K562 (cell line): ENCODE results near the gene TAF11. TPM values are rescaled to one million over a fixed set of nuclear protein-coding genes. Genes with fewer than 3 reads are reported as not detected.
A peak's percentile ranks its signal among the peaks of the same experiment; 100 is the strongest.

ENCODE experiments used
- ASH1L ChIP-seq: fragments of 450-650 bp; IDR thresholded peaks from 2 replicates; pipeline ENCODE4 v1.6.1; 2018; ENCODE audit warnings: borderline replicate concordance, mild to moderate bottlenecking, low read depth; ENCODE audit not compliant: partially characterized antibody
- BRF2 ChIP-seq: IDR thresholded peaks from 3 replicates; pipeline ENCODE4 v1.6.1; 2011; ENCODE audit warnings: borderline replicate concordance, mild to moderate bottlenecking; ENCODE audit not compliant: insufficient read length, insufficient read depth
- HNRNPH1 ChIP-seq: fragments of 200-400 bp; formaldehyde crosslinking; optimal IDR thresholded peaks from 2 replicates; pipeline ENCODE3; 2017; ENCODE audit warnings: low read depth, mild to moderate bottlenecking, low read length, moderate library complexity
- NCOA1 ChIP-seq: fragments of 450-650 bp; IDR thresholded peaks from 2 replicates; pipeline ENCODE4 v1.6.1; 2016; ENCODE audit warnings: low read depth
- NCOA6 ChIP-seq: fragments of 450-650 bp; IDR thresholded peaks from 2 replicates; pipeline ENCODE4 v1.6.1; 2017; ENCODE audit warnings: mild to moderate bottlenecking
- NFE2 ChIP-seq: IDR thresholded peaks from 2 replicates; pipeline ENCODE4 v1.6.1; 2014; ENCODE audit warnings: antibody characterized with exemption, low read depth
- NFXL1 ChIP-seq: fragments of 450-650 bp; formaldehyde crosslinking; IDR thresholded peaks from 2 replicates; pipeline ENCODE4 v1.4.0; 2021; ENCODE audit warnings: mild to moderate bottlenecking
- NFYB ChIP-seq: IDR thresholded peaks from 2 replicates; pipeline ENCODE4 v1.6.1; 2011; ENCODE audit warnings: mild to moderate bottlenecking, moderate library complexity; ENCODE audit not compliant: insufficient read length; ENCODE audit errors: extremely low read depth
- POLR2AphosphoS2 ChIP-seq: IDR thresholded peaks from 2 replicates; pipeline ENCODE4 v1.6.1; 2012; ENCODE audit warnings: low read length, improper control_type of control experiment
- POLR2H ChIP-seq: IDR thresholded peaks from 2 replicates; pipeline ENCODE4 v1.6.1; 2016; ENCODE audit warnings: missing genetic modification characterization, low read depth, mild to moderate bottlenecking, control low read depth, missing compliant biosample characterization, moderate library complexity
- RBBP5 ChIP-seq: fragments of 200-600 bp; sonication (generic); IDR thresholded peaks from 2 replicates; pipeline ENCODE4 v1.6.1; 2012; ENCODE audit warnings: borderline replicate concordance, mild to moderate bottlenecking, low read length, control low read depth, inconsistent platforms; ENCODE audit not compliant: insufficient read depth, poor library complexity, severe bottlenecking
- SMARCA5 ChIP-seq: fragments of 450-650 bp; IDR thresholded peaks from 2 replicates; pipeline ENCODE4 v1.6.1; 2016
- SRF ChIP-seq, 2 experiments: fragments of 250-450, 450-650 bp in 1 of 2; sonication (Bioruptor Pico) in 1 of 2; sonication (generic) in 1 of 2; formaldehyde crosslinking; IDR thresholded peaks; 2 replicates each; pipeline versions ENCODE4 v1.5.0 to v1.5.1; 2020 to 2022; ENCODE audit warnings: mild to moderate bottlenecking in 1 of 2, missing genetic modification reagents in 1 of 2
- SRSF1 ChIP-seq: fragments of 200-400 bp; formaldehyde crosslinking; IDR thresholded peaks from 2 replicates; pipeline ENCODE4 v1.6.1; 2017; ENCODE audit warnings: mild to moderate bottlenecking, low read depth, low read length, moderate library complexity
- TBL1XR1 ChIP-seq, 2 experiments: IDR thresholded peaks; 2 replicates each; pipeline ENCODE4 v1.6.1; 2012; ENCODE audit warnings: improper control_type of control experiment in 2 of 2, low read length in 2 of 2, mild to moderate bottlenecking in 1 of 2
- TFAM ChIP-seq: fragments of 250-450 bp; sonication (Bioruptor Pico); conservative IDR thresholded peaks from 2 replicates; pipeline ENCODE4 v1.5.0; 2021; ENCODE audit warnings: mild to moderate bottlenecking, moderate library complexity
- TRIM28 ChIP-seq: fragments of 450-650 bp; IDR thresholded peaks from 2 replicates; pipeline ENCODE4 v1.6.1; 2017
- XRCC4 ChIP-seq: IDR thresholded peaks from one replicate; pipeline ENCODE4 v1.6.1; 2011; ENCODE audit not compliant: insufficient read depth, insufficient read length; ENCODE audit errors: extremely low read depth
- ZBTB8A ChIP-seq: fragments of 450-650 bp; IDR thresholded peaks from 2 replicates; pipeline ENCODE4 v1.6.1; 2018; ENCODE audit warnings: mild to moderate bottlenecking, moderate library complexity; ENCODE audit not compliant: partially characterized antibody
- ZKSCAN3 ChIP-seq: fragments of 250-450 bp; sonication (Bioruptor Pico); IDR thresholded peaks from 2 replicates; pipeline ENCODE4 v1.4.0; 2020
- ZNF12 ChIP-seq: sonication (generic); formaldehyde crosslinking; IDR thresholded peaks from 2 replicates; pipeline ENCODE4 v1.4.0; 2020; ENCODE audit warnings: mild to moderate bottlenecking, missing genetic modification reagents
- ZNF124 ChIP-seq: sonication (generic); formaldehyde crosslinking; IDR thresholded peaks from 2 replicates; pipeline ENCODE4 v1.8.1; 2022; ENCODE audit warnings: missing genetic modification reagents
- ZNF197 ChIP-seq: fragments of 200-800 bp; sonication (Bioruptor generic); IDR thresholded peaks from 2 replicates; pipeline ENCODE4 v1.6.1; 2016; ENCODE audit warnings: low read depth, missing genetic modification characterization, missing compliant biosample characterization
- ZNF354B ChIP-seq: fragments of 250-450 bp; sonication (Bioruptor Pico); IDR thresholded peaks from 2 replicates; pipeline ENCODE4 v1.4.0; 2020
- ZNF431 ChIP-seq: sonication (generic); formaldehyde crosslinking; IDR thresholded peaks from 2 replicates; pipeline ENCODE4 v1.8.0; 2022; ENCODE audit warnings: mild to moderate bottlenecking, missing genetic modification reagents
- ZNF57 ChIP-seq: fragments of 450-650 bp; formaldehyde crosslinking; IDR thresholded peaks from 2 replicates; pipeline ENCODE4 v1.4.0; 2020; ENCODE audit warnings: mild to moderate bottlenecking, moderate library complexity
- ZNF584 ChIP-seq: fragments of 200-800 bp; sonication (Bioruptor generic); IDR thresholded peaks from 2 replicates; pipeline ENCODE4 v1.6.1; 2016; ENCODE audit warnings: low read depth, mild to moderate bottlenecking, missing genetic modification characterization, missing compliant biosample characterization
- polyA plus RNA-seq, 8 experiments: library from polyadenylated mRNA; depleted of rRNA in 4 of 8; stranded (reverse) in 5 of 8; unstranded in 3 of 8; fragments of >200 nt; fragmentation: Nextera tagmentation in 2 of 8; fragmentation: Illumina TruSeq in 1 of 8; extraction: Ambion mirVana in 2 of 8; extraction: Trizol in 1 of 8; gene quantifications; 2 replicates each; pipeline versions ENCODE4 v1.2.1 to v1.2.3, GENCODE V29; 2011 to 2014; ENCODE audit warnings: inconsistent platforms in 1 of 8, missing spikeins in 1 of 8
- total RNA-seq, 7 experiments: library from RNA; depleted of rRNA in 6 of 7; stranded (reverse); fragments of >200 nt in 6 of 7; fragmentation: Illumina TruSeq in 2 of 7; extraction: Trizol in 2 of 7; gene quantifications; 2 replicates each; pipeline versions ENCODE4 v1.2.1 to v1.2.3, GENCODE V29; 2011 to 2021; ENCODE audit warnings: low replicate concordance in 1 of 7
- TF ChIP-seq, protein P1 (sequence below): fragments of 250-450 bp; sonication (Bioruptor Pico); IDR thresholded peaks from 2 replicates; pipeline ENCODE4 v1.5.1; 2021; ENCODE audit warnings: mild to moderate bottlenecking

Gene TAF11
- total and polyA plus RNA-seq, 9 of the 15 experiments (the other 6 are each of a cell fraction or from before 2014, with no cell fraction given) = 40.9 to 91.9 (median 71.9) TPM

DNA sequence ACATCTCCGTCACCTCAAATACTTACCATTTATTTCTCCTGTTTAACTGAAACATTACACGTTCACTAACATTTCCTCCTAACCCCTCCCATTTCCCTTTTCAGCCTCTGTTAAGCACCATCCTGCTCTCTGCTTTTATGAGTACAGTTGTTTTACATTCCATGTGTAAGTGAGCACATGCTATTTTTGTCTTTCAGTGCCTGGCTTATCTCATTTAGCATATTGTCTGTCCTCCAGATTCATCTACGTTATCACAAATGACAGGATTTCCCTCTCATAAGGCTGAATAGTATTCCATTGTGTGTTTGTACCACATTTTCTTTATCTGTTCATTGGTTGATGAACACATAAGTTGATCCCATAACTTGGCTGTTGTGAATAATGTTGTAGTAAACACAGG is 22.7 kb downstream of the TAF11 start (continued):
- TF ChIP-seq, protein P1, sequence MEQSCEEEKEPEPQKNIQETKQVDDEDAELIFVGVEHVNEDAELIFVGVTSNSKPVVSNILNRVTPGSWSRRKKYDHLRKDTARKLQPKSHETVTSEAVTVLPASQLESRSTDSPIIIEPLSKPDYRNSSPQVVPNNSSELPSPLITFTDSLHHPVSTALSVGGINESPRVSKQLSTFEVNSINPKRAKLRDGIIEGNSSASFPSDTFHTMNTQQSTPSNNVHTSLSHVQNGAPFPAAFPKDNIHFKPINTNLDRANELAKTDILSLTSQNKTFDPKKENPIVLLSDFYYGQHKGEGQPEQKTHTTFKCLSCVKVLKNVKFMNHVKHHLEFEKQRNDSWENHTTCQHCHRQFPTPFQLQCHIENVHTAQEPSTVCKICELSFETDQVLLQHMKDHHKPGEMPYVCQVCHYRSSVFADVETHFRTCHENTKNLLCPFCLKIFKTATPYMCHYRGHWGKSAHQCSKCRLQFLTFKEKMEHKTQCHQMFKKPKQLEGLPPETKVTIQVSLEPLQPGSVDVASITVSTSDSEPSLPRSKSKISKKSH (CRISPR knock-in tag) = no peak
- TF ChIP-seq SRF (CRISPR knock-in tag; IDR thresholded peaks at IDR 0.05) = peak in 1 of 2 experiments; percentile 27; a peak in 1 of 4 replicates
- no peak for TF ChIP-seq ZKSCAN3 (CRISPR knock-in tag)
- TF ChIP-seq ZBTB8A = no peak
- no peak for TF ChIP-seq POLR2AphosphoS2
- TF ChIP-seq ASH1L = no peak
- no peak for TF ChIP-seq TFAM (CRISPR knock-in tag)
- no peak for TF ChIP-seq SRSF1
- TF ChIP-seq POLR2H (tag) = peak; percentile 66
- TF ChIP-seq NCOA6 = no peak; the same call in 1 of the 2 replicates
- no peak for TF ChIP-seq XRCC4
- TF ChIP-seq NFE2 = no peak
- peak; percentile 52; the same call in 1 of the 2 replicates for TF ChIP-seq NCOA1
- TF ChIP-seq HNRNPH1 = no peak
- TF ChIP-seq ZNF124 = no peak
- TF ChIP-seq TRIM28 = no peak
- TF ChIP-seq NFYB = no peak
- no peak for TF ChIP-seq RBBP5
- 0 out of 2 replicates have a peak, but pooled peaks have one; percentile 34 for TF ChIP-seq ZNF197 (CRISPR knock-in tag)
- no peak for TF ChIP-seq ZNF57
- TF ChIP-seq ZNF354B (CRISPR knock-in tag) = no peak
- TF ChIP-seq SMARCA5 = no peak
- TF ChIP-seq BRF2 = no peak
- TF ChIP-seq ZNF431 (CRISPR knock-in tag) = no peak
- no peak for TF ChIP-seq NFXL1
- peak; percentile 87 for TF ChIP-seq ZNF584
- TF ChIP-seq TBL1XR1 (IDR thresholded peaks at IDR 0.05; ENCODE audit: low read length in 2 of 2) = peak; percentile 64 to 90; a peak in 3 of 4 replicates
- no peak for TF ChIP-seq ZNF12
